Naive B cell (primary cell): Measurements from ENCODE around the gene THAP12. TPM values are rescaled to one million over a fixed set of nuclear protein-coding genes. Genes with fewer than 3 reads are reported as not detected.
A peak's percentile ranks its signal among the peaks of the same experiment; 100 is the strongest.

Experiments used
- ATAC-seq, 2 donors: fragments of 150-1000 bp; cut with Tn5 transposase; 2 replicates each; pipeline ENCODE4 v1.10.0; 2021; ENCODE audit warnings: low read depth in 2 of 2, mild to moderate bottlenecking in 2 of 2, moderate library complexity in 2 of 2
- DNase-seq: peaks from one replicate; pipeline ENCODE4 v3.0.0; 2022
- H3K27ac Mint-ChIP-seq, 6 donors: one replicate each; pipeline ENCODE4 v1.8.0; 2020 to 2022; ENCODE audit warnings: mild to moderate bottlenecking in 6 of 6, mixed read lengths in 6 of 6, moderate library complexity in 5 of 6, inconsistent platforms in 2 of 6
- H3K27me3 Mint-ChIP-seq, 3 donors: one replicate each; pipeline ENCODE4 v1.8.0; 2021 to 2022; ENCODE audit warnings: mixed read lengths in 3 of 3, mild to moderate bottlenecking in 1 of 3
- H3K36me3 Mint-ChIP-seq, 2 donors: one replicate each; pipeline ENCODE4 v1.8.0; 2020 to 2022; ENCODE audit warnings: mixed read lengths in 2 of 2, inconsistent platforms in 1 of 2, mild to moderate bottlenecking in 1 of 2
- H3K4me1 Mint-ChIP-seq, 3 donors: one replicate each; pipeline ENCODE4 v1.8.0; 2020 to 2022; ENCODE audit warnings: mixed read lengths in 3 of 3, inconsistent platforms in 1 of 3, mild to moderate bottlenecking in 1 of 3, moderate library complexity in 1 of 3
- H3K4me3 Mint-ChIP-seq, 8 donors: one replicate each; pipeline ENCODE4 v1.8.0; 2020 to 2022; ENCODE audit warnings: mild to moderate bottlenecking in 8 of 8, mixed read lengths in 8 of 8, moderate library complexity in 8 of 8, inconsistent platforms in 2 of 8
- H3K9me3 Mint-ChIP-seq, 7 donors: one replicate each; pipeline ENCODE4 v1.8.0; 2020 to 2022; ENCODE audit warnings: mixed read lengths in 7 of 7, mild to moderate bottlenecking in 5 of 7, inconsistent platforms in 2 of 7, moderate library complexity in 1 of 7
- polyA plus RNA-seq, 6 donors: library from polyadenylated mRNA; unstranded; fragments of 300-500 nt; fragmentation: Illumina TruSeq; gene quantifications; one replicate each; pipeline ENCODE4 v1.2.3, GENCODE V29; 2021; ENCODE audit warnings: low read depth in 6 of 6

The THAP12 gene
- polyA plus RNA-seq, 6 donors from 2014 or later, result 55.7 to 112 (median 62.1) TPM

GRCh38 chr11:76394411-76394810, 13.5 kb upstream of the THAP12 start:
- no peak for DNase-seq
- Mint-ChIP-seq H3K4me3 (no peak overlapping the region), H3K27ac (peak overlapping the region in 3 of 6 donors; percentile 1 to 61 (median 19)), H3K27me3 (no peaks in the 10 kb centered on the region), H3K4me1 (peaks cover 7 to 10% (median 10%) of the 10 kb centered on the region in 3 donors), H3K9me3 (peaks cover 0 to 3% (median 0%) of the 10 kb centered on the region in 7 donors), H3K36me3 (no peaks in the 10 kb centered on the region)
- no peak for ATAC-seq

GRCh38 chr11:76392870-76393269, 11.9 kb upstream of the THAP12 start:
- Mint-ChIP-seq H3K36me3 (no peaks in the 10 kb centered on the region), H3K9me3 (peaks cover 0 to 3% (median 0%) of the 10 kb centered on the region in 7 donors), H3K27me3 (no peaks in the 10 kb centered on the region), H3K27ac (peak overlapping the region in 2 of 6 donors; percentile 53 to 64), H3K4me1 (peaks cover 7 to 17% (median 10%) of the 10 kb centered on the region in 3 donors), H3K4me3 (no peak overlapping the region)
- peak; percentile 82 to 83 for ATAC-seq
- DNase-seq, result peak; percentile 17

- H3K4me3 Mint-ChIP-seq, result peak overlapping the region in 1 of 8 donors; percentile 15
- ATAC-seq (no peak), DNase-seq (no peak)
- H3K9me3 Mint-ChIP-seq, result peaks cover 0 to 3% (median 0%) of the 10 kb centered on the region in 7 donors
- no peaks in the 10 kb centered on the region for H3K36me3 Mint-ChIP-seq
- no peaks in the 10 kb centered on the region for H3K27me3 Mint-ChIP-seq
- peaks cover 7 to 17% (median 10%) of the 10 kb centered on the region in 3 donors for H3K4me1 Mint-ChIP-seq
- H3K27ac Mint-ChIP-seq, result peak overlapping the region in 2 of 6 donors; percentile 35 to 45
These were observed 11.0 kb upstream of the THAP12 start for GRCh38 chr11:76391811-76392475.

GRCh38 chr11:76391021-76391420, 10.1 kb upstream of the THAP12 start:
- Mint-ChIP-seq H3K36me3 (no peaks in the 10 kb centered on the region), H3K4me1 (peaks cover 7 to 17% (median 10%) of the 10 kb centered on the region in 3 donors), H3K27me3 (no peaks in the 10 kb centered on the region), H3K4me3 (no peak overlapping the region), H3K27ac (peak overlapping the region in 3 of 6 donors; percentile 35 to 57 (median 52)), H3K9me3 (peaks cover 0 to 3% (median 0%) of the 10 kb centered on the region in 7 donors)
- no peak for DNase-seq
- no peak for ATAC-seq

GRCh38 chr11:76388408-76388807, 7.5 kb upstream of the THAP12 start:
- DNase-seq (no peak), ATAC-seq (no peak)
- Mint-ChIP-seq H3K27ac (no peak overlapping the region), H3K27me3 (no peaks in the 10 kb centered on the region), H3K4me1 (peaks cover 20 to 30% (median 23%) of the 10 kb centered on the region in 3 donors), H3K4me3 (no peak overlapping the region), H3K36me3 (no peaks in the 10 kb centered on the region), H3K9me3 (no peaks in the 10 kb centered on the region)

- no peaks in the 10 kb centered on the region for H3K27me3 Mint-ChIP-seq
- ATAC-seq, result no peak
- no peak for DNase-seq
- no peaks in the 10 kb centered on the region for H3K36me3 Mint-ChIP-seq
- H3K4me1 Mint-ChIP-seq, result peaks cover 34 to 43% (median 35%) of the 10 kb centered on the region in 3 donors
- H3K9me3 Mint-ChIP-seq, result no peaks in the 10 kb centered on the region
- H3K27ac Mint-ChIP-seq, result peak overlapping the region in 1 of 6 donors; percentile 55
- H3K4me3 Mint-ChIP-seq, result peak overlapping the region in 1 of 8 donors; percentile 20
These were observed 5.0 kb upstream of the THAP12 start for GRCh38 chr11:76385903-76386302.

GRCh38 chr11:76382209-76382608, 1.3 kb upstream of the THAP12 start:
- ATAC-seq (no peak), DNase-seq (no peak)
- Mint-ChIP-seq H3K27ac (peak overlapping the region in 1 of 6 donors; percentile 64), H3K9me3 (no peaks in the 10 kb centered on the region), H3K27me3 (no peaks in the 10 kb centered on the region), H3K36me3 (no peaks in the 10 kb centered on the region), H3K4me1 (peaks cover 58 to 66% (median 64%) of the 10 kb centered on the region in 3 donors), H3K4me3 (peak overlapping the region; percentile 54 to 98 (median 94))

GRCh38 chr11:76380159-76380976, 564 bp downstream of the THAP12 start:
- no peaks in the 10 kb centered on the region for H3K36me3 Mint-ChIP-seq
- H3K4me1 Mint-ChIP-seq, result peaks cover 64 to 80% (median 77%) of the 10 kb centered on the region in 3 donors
- peak overlapping the region; percentile 65 to 98 (median 96) for H3K27ac Mint-ChIP-seq
- peak; percentile 36 to 46 for ATAC-seq
- H3K4me3 Mint-ChIP-seq, result peak overlapping the region; percentile 90 to 97 (median 96)
- no peak for DNase-seq
- no peaks in the 10 kb centered on the region for H3K27me3 Mint-ChIP-seq
- no peaks in the 10 kb centered on the region for H3K9me3 Mint-ChIP-seq

GRCh38 chr11:76379807-76380158, 1.1 kb downstream of the THAP12 start:
- no peaks in the 10 kb centered on the region for H3K9me3 Mint-ChIP-seq
- no peak for DNase-seq
- ATAC-seq, result no peak
- peak overlapping the region; percentile 65 to 98 (median 96) for H3K27ac Mint-ChIP-seq
- peak overlapping the region; percentile 90 to 97 (median 96) for H3K4me3 Mint-ChIP-seq
- H3K27me3 Mint-ChIP-seq, result no peaks in the 10 kb centered on the region
- peaks cover 62 to 84% (median 79%) of the 10 kb centered on the region in 3 donors for H3K4me1 Mint-ChIP-seq
- H3K36me3 Mint-ChIP-seq, result no peaks in the 10 kb centered on the region

GRCh38 chr11:76376746-76377558, 4.0 kb downstream of the THAP12 start:
- Mint-ChIP-seq H3K9me3 (no peaks in the 10 kb centered on the region), H3K27me3 (no peaks in the 10 kb centered on the region), H3K4me1 (peaks cover 47 to 78% (median 64%) of the 10 kb centered on the region in 3 donors), H3K4me3 (peak overlapping the region in 2 of 8 donors; percentile 33 to 50), H3K36me3 (no peaks in the 10 kb centered on the region), H3K27ac (peak overlapping the region in 2 of 6 donors; percentile 18 to 69)
- DNase-seq (no peak), ATAC-seq (no peak)

- H3K27me3 Mint-ChIP-seq, result no peaks in the 10 kb centered on the region
- H3K27ac Mint-ChIP-seq, result peak overlapping the region in 1 of 6 donors; percentile 8
- DNase-seq (no peak), ATAC-seq (no peak)
- H3K9me3 Mint-ChIP-seq, result no peaks in the 10 kb centered on the region
- no peak overlapping the region for H3K4me3 Mint-ChIP-seq
- peaks cover 33 to 73% (median 59%) of the 10 kb centered on the region in 3 donors for H3K4me1 Mint-ChIP-seq
- no peaks in the 10 kb centered on the region for H3K36me3 Mint-ChIP-seq
These were observed 9.8 kb downstream of the THAP12 start for GRCh38 chr11:76371170-76371569.

- H3K4me3 Mint-ChIP-seq, result no peak overlapping the region
- ATAC-seq (no peak), DNase-seq (no peak)
- H3K9me3 Mint-ChIP-seq, result no peaks in the 10 kb centered on the region
- peaks cover 34 to 70% (median 54%) of the 10 kb centered on the region in 3 donors for H3K4me1 Mint-ChIP-seq
- H3K27ac Mint-ChIP-seq, result no peak overlapping the region
- no peaks in the 10 kb centered on the region for H3K27me3 Mint-ChIP-seq
- peaks cover 0 to 4% of the 10 kb centered on the region in 2 donors for H3K36me3 Mint-ChIP-seq
These were observed 11.5 kb downstream of the THAP12 start for GRCh38 chr11:76369406-76369805.

- peak overlapping the region in 1 of 6 donors; percentile 78 for H3K27ac Mint-ChIP-seq
- peaks cover 34 to 64% (median 48%) of the 10 kb centered on the region in 3 donors for H3K4me1 Mint-ChIP-seq
- no peak overlapping the region for H3K4me3 Mint-ChIP-seq
- no peak for DNase-seq
- no peaks in the 10 kb centered on the region for H3K27me3 Mint-ChIP-seq
- no peak for ATAC-seq
- peaks cover 0 to 4% of the 10 kb centered on the region in 2 donors for H3K36me3 Mint-ChIP-seq
- no peaks in the 10 kb centered on the region for H3K9me3 Mint-ChIP-seq
These were observed 12.4 kb downstream of the THAP12 start for GRCh38 chr11:76368490-76368889.
